ENCODE results near the gene FASN.

DNA sequence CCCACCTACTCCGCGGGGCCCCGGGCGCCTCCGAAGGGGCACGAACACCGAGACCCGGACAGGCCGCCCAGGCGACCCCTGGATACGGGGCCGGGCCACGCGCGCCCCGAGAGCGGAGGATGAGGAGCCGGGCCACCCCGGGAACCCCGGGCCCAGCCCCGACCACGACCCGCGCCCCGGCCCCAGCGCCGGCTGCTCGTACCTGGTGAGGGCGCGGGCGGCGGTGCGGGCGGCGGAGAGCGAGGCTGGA lies 192 bp downstream of the FASN start:
- TF ChIP-seq, protein P1, sequence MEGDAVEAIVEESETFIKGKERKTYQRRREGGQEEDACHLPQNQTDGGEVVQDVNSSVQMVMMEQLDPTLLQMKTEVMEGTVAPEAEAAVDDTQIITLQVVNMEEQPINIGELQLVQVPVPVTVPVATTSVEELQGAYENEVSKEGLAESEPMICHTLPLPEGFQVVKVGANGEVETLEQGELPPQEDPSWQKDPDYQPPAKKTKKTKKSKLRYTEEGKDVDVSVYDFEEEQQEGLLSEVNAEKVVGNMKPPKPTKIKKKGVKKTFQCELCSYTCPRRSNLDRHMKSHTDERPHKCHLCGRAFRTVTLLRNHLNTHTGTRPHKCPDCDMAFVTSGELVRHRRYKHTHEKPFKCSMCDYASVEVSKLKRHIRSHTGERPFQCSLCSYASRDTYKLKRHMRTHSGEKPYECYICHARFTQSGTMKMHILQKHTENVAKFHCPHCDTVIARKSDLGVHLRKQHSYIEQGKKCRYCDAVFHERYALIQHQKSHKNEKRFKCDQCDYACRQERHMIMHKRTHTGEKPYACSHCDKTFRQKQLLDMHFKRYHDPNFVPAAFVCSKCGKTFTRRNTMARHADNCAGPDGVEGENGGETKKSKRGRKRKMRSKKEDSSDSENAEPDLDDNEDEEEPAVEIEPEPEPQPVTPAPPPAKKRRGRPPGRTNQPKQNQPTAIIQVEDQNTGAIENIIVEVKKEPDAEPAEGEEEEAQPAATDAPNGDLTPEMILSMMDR (IDR thresholded peaks at IDR 0.05), result no peak
- TF ChIP-seq POLR2A (IDR thresholded peaks at IDR 0.05), result no peak

All from Peyer's patch (tissue), 4 donors.